Left ventricle myocardium inferior (tissue), 1 donor: ENCODE results near the gene HSPA6. TPM values are rescaled to one million over a fixed set of nuclear protein-coding genes. Genes with fewer than 3 reads are reported as not detected.

ENCODE experiments used
- DNase-seq: peaks from one replicate; pipeline ENCODE4 v3.0.0-alpha.2; 2020
- H3K27ac ChIP-seq: fragments of 200-600 bp; replicated peaks from 2 replicates; pipeline ENCODE4 v1.8.0; 2021
- H3K27me3 ChIP-seq: fragments of 200-600 bp; 2 replicates; pipeline ENCODE4 v1.8.0; 2021; ENCODE audit warnings: low read depth
- H3K36me3 ChIP-seq: fragments of 200-600 bp; 2 replicates; pipeline ENCODE4 v1.8.0; 2021
- H3K4me1 ChIP-seq: fragments of 200-600 bp; 2 replicates; pipeline ENCODE4 v1.8.0; 2021
- H3K4me3 ChIP-seq: fragments of 200-600 bp; 2 replicates; pipeline ENCODE4 v1.8.0; 2021; ENCODE audit warnings: mild to moderate bottlenecking, moderate library complexity
- H3K9me3 ChIP-seq: fragments of 200-600 bp; replicated peaks from 2 replicates; pipeline ENCODE4 v1.8.0; 2021
- CTCF ChIP-seq: fragments of 200-600 bp; IDR thresholded peaks from 2 replicates; pipeline ENCODE4 v1.8.0; 2021; ENCODE audit warnings: antibody characterized with exemption, mild to moderate bottlenecking, borderline replicate concordance
- intact Hi-C: fragments of 100-400 bp; cut with micrococcal nuclease; formaldehyde crosslinking; loops from one replicate; pipeline ENCODE4 v1.11.0; 2022
- total RNA-seq: library from RNA; stranded (reverse); fragmentation: NEBNext Ultra II Directional; extraction: Animal tissue kit (Norgen Biotek cat#: 25700); gene quantifications from one replicate; pipeline ENCODE4 v1.2.1, GENCODE V29; 2021
- donor health status: DM: no; HTN: yes; CAD: no; lungs with severe emphysema.

The HSPA6 gene
- total RNA-seq, 1 donor from 2014 or later: 0.58 TPM

GRCh38 chr1:161482610-161483009 is 41.7 kb upstream of the HSPA6 start:
- H3K36me3 ChIP-seq: no peaks in the 10 kb centered on the region
- no peaks in the 10 kb centered on the region for H3K9me3 ChIP-seq
- H3K27ac ChIP-seq: no peak overlapping the region
- H3K4me3 ChIP-seq: no peak overlapping the region
- H3K27me3 ChIP-seq: peaks cover 70% of the 10 kb centered on the region
- intact Hi-C loops: loop anchor here (10.0 kb wide), 1 partner anchor 262 kb away; the partner anchor contains the start of gene DUSP12
- TF ChIP-seq CTCF: no peak
- peaks cover 8% of the 10 kb centered on the region for H3K4me1 ChIP-seq
- no peak for DNase-seq

GRCh38 chr1:161483361-161483760 is 41.0 kb upstream of the HSPA6 start:
- intact Hi-C loops: loop anchor here (10.0 kb wide), 1 partner anchor 261 kb away; the partner anchor contains the start of gene DUSP12
- H3K27me3 ChIP-seq: peaks cover 70% of the 10 kb centered on the region

GRCh38 chr1:161484613-161485012 is 39.7 kb upstream of the HSPA6 start:
- intact Hi-C loops: loop anchor here (10.0 kb wide), 1 partner anchor 260 kb away; the partner anchor contains the start of gene DUSP12
- H3K36me3 ChIP-seq: no peaks in the 10 kb centered on the region
- peaks cover 70% of the 10 kb centered on the region for H3K27me3 ChIP-seq
- no peak for DNase-seq
- TF ChIP-seq CTCF: no peak
- H3K4me3 ChIP-seq: no peak overlapping the region
- peaks cover 8% of the 10 kb centered on the region for H3K4me1 ChIP-seq
- no peaks in the 10 kb centered on the region for H3K9me3 ChIP-seq
- H3K27ac ChIP-seq: no peak overlapping the region

More at GRCh38 chr1:161483361-161483760, 41.0 kb upstream of the HSPA6 start:
- no peak overlapping the region for H3K27ac ChIP-seq
- peaks cover 8% of the 10 kb centered on the region for H3K4me1 ChIP-seq
- H3K4me3 ChIP-seq: no peak overlapping the region
- TF ChIP-seq CTCF: no peak
- no peak for DNase-seq
- H3K36me3 ChIP-seq: no peaks in the 10 kb centered on the region
- no peaks in the 10 kb centered on the region for H3K9me3 ChIP-seq

GRCh38 chr1:161486806-161487741 is 37.3 kb upstream of the HSPA6 start:
- Histone ChIP-seq H3K27me3 (peaks cover 70% of the 10 kb centered on the region), H3K27ac (no peak overlapping the region), H3K4me1 (peaks cover 8% of the 10 kb centered on the region), H3K9me3 (no peaks in the 10 kb centered on the region), H3K4me3 (peak overlapping the region; percentile 32), H3K36me3 (no peaks in the 10 kb centered on the region)
- intact Hi-C loops: loop anchor here (10.0 kb wide), 1 partner anchor 258 kb away; the partner anchor contains the start of gene DUSP12
- peak; percentile 38 for DNase-seq
- TF ChIP-seq CTCF: peak; percentile 75

- Histone ChIP-seq H3K27me3 (peaks cover 61% of the 10 kb centered on the region), H3K9me3 (no peaks in the 10 kb centered on the region), H3K4me1 (peaks cover 8% of the 10 kb centered on the region), H3K36me3 (no peaks in the 10 kb centered on the region), H3K4me3 (no peak overlapping the region), H3K27ac (no peak overlapping the region)
- no peak for TF ChIP-seq CTCF
- no peak for DNase-seq
- intact Hi-C loops: no loop called here
These were observed 32.9 kb upstream of the HSPA6 start for GRCh38 chr1:161491472-161491871.
